H9 (cell line): Measurements from ENCODE around the gene ISM2. TPM values are rescaled to one million over a fixed set of nuclear protein-coding genes. Genes with fewer than 3 reads are reported as not detected.

Experiments
- DNase-seq: peaks from one replicate; pipeline ENCODE4 v3.0.0-alpha.2; 2017
- H2AFZ ChIP-seq: one replicate; pipeline ENCODE4 v1.6.1; 2013; ENCODE audit warnings: mild to moderate bottlenecking, low read length, control low read depth, moderate library complexity
- H2AK5ac ChIP-seq: 2 replicates; pipeline ENCODE4 v1.6.1; 2013; ENCODE audit warnings: low read length, control low read depth, mixed read lengths; ENCODE audit not compliant: insufficient read length
- H2BK120ac ChIP-seq: one replicate; pipeline ENCODE4 v1.6.1; 2013; ENCODE audit warnings: low read depth, mild to moderate bottlenecking, low read length, control low read depth, inconsistent platforms; ENCODE audit not compliant: poor library complexity, severe bottlenecking
- H2BK12ac ChIP-seq: 2 replicates; pipeline ENCODE4 v1.6.1; 2013; ENCODE audit warnings: low read length, control low read depth, mixed read lengths, low read depth; ENCODE audit not compliant: insufficient read length
- H2BK15ac ChIP-seq: 2 replicates; pipeline ENCODE4 v1.6.1; 2013; ENCODE audit warnings: low read depth, low read length, control low read depth
- H2BK20ac ChIP-seq: one replicate; pipeline ENCODE4 v1.6.1; 2013; ENCODE audit warnings: low read depth, mild to moderate bottlenecking, low read length, control low read depth, inconsistent platforms; ENCODE audit not compliant: poor library complexity, severe bottlenecking
- H2BK5ac ChIP-seq: 2 replicates; pipeline ENCODE4 v1.6.1; 2013; ENCODE audit warnings: low read length, control low read depth, mixed read lengths; ENCODE audit not compliant: insufficient read length
- H3K14ac ChIP-seq: 2 replicates; pipeline ENCODE4 v1.6.1; 2013; ENCODE audit warnings: low read length, control low read depth; ENCODE audit not compliant: insufficient read depth
- H3K18ac ChIP-seq: 2 replicates; pipeline ENCODE4 v1.6.1; 2013; ENCODE audit warnings: low read depth, mild to moderate bottlenecking, mixed read lengths, low read length, control low read depth; ENCODE audit not compliant: insufficient read length
- H3K23ac ChIP-seq: 2 replicates; pipeline ENCODE4 v1.6.1; 2013; ENCODE audit warnings: low read length, control low read depth, mixed read lengths, low read depth; ENCODE audit not compliant: insufficient read length
- H3K23me2 ChIP-seq: 2 replicates; pipeline ENCODE4 v1.6.1; 2013; ENCODE audit warnings: low read depth, mild to moderate bottlenecking, mixed read lengths, low read length, control low read depth; ENCODE audit not compliant: insufficient read length, poor library complexity, severe bottlenecking
- H3K27ac ChIP-seq: 2 replicates; pipeline ENCODE4 v1.5.1; 2013; ENCODE audit warnings: low read length, control low read depth, mixed read lengths, low read depth; ENCODE audit not compliant: insufficient read length
- H3K27me3 ChIP-seq: 2 replicates; pipeline ENCODE4 v1.6.1; 2013; ENCODE audit warnings: low read length, control low read depth, inconsistent platforms; ENCODE audit not compliant: insufficient read depth
- H3K4ac ChIP-seq: 2 replicates; pipeline ENCODE4 v1.6.1; 2013; ENCODE audit warnings: low read depth, mild to moderate bottlenecking, control low read depth, inconsistent platforms, low read length, moderate library complexity
- H3K4me1 ChIP-seq: 2 replicates; pipeline ENCODE4 v1.6.1; 2013; ENCODE audit warnings: low read length, control low read depth, inconsistent platforms; ENCODE audit not compliant: insufficient read depth
- H3K4me2 ChIP-seq: 2 replicates; pipeline ENCODE4 v1.6.1; 2013; ENCODE audit warnings: low read length, control low read depth, mixed read lengths; ENCODE audit not compliant: insufficient read length, insufficient read depth
- H3K56ac ChIP-seq: 2 replicates; pipeline ENCODE4 v1.6.1; 2013; ENCODE audit warnings: low read depth, mild to moderate bottlenecking, mixed read lengths, low read length, control low read depth; ENCODE audit not compliant: insufficient read length
- H3K79me1 ChIP-seq: 2 replicates; pipeline ENCODE4 v1.6.1; 2013; ENCODE audit warnings: low read depth, mild to moderate bottlenecking, moderate library complexity, low read length, control low read depth, inconsistent platforms; ENCODE audit not compliant: insufficient read depth, poor library complexity, severe bottlenecking
- H3K79me2 ChIP-seq: 2 replicates; pipeline ENCODE4 v1.6.1; 2013; ENCODE audit warnings: low read length, control low read depth, inconsistent platforms; ENCODE audit not compliant: insufficient read depth
- H3K9ac ChIP-seq: 2 replicates; pipeline ENCODE4 v1.6.1; 2013; ENCODE audit warnings: low read length, control low read depth, mixed read lengths; ENCODE audit not compliant: insufficient read length; ENCODE audit errors: extremely low read depth
- H3K9me3 ChIP-seq: one replicate; pipeline ENCODE4 v1.6.1; 2013; ENCODE audit warnings: low read depth, low read length, inconsistent platforms; ENCODE audit not compliant: control insufficient read depth
- H3T11ph ChIP-seq: one replicate; pipeline ENCODE4 v1.6.1; 2013; ENCODE audit warnings: mild to moderate bottlenecking, low read length, control low read depth, inconsistent platforms
- H4K20me1 ChIP-seq: one replicate; pipeline ENCODE4 v1.6.1; 2013; ENCODE audit not compliant: control insufficient read depth, insufficient read length, insufficient read depth
- H4K5ac ChIP-seq: 2 replicates; pipeline ENCODE4 v1.6.1; 2013; ENCODE audit warnings: low read depth, mild to moderate bottlenecking, mixed read lengths, low read length, control low read depth; ENCODE audit not compliant: insufficient read length
- H4K8ac ChIP-seq: replicated peaks from 2 replicates; pipeline ENCODE4 v1.6.1; 2013; ENCODE audit warnings: low read length, control low read depth, mixed read lengths, low read depth; ENCODE audit not compliant: insufficient read length
- H4K91ac ChIP-seq: 2 replicates; pipeline ENCODE4 v1.6.1; 2013; ENCODE audit warnings: low read depth, mild to moderate bottlenecking, moderate library complexity, mixed read lengths, low read length, control low read depth; ENCODE audit not compliant: insufficient read length
- H3K27ac Mint-ChIP-seq, 3 experiments: 2 replicates in 2 of 3; 3 replicates in 1 of 3; pipeline ENCODE4 v1.8.0; 2020 to 2021; ENCODE audit warnings: mixed read lengths in 3 of 3, mild to moderate bottlenecking in 1 of 3, moderate library complexity in 1 of 3
- H3K27me3 Mint-ChIP-seq: 2 replicates; pipeline ENCODE4 v1.8.0; 2021; ENCODE audit warnings: low read depth, mild to moderate bottlenecking, moderate library complexity, mixed read lengths
- H3K36me3 Mint-ChIP-seq, 3 experiments: 2 replicates in 2 of 3; 3 replicates in 1 of 3; pipeline ENCODE4 v1.8.0; 2020 to 2021; ENCODE audit warnings: low read depth in 3 of 3, mixed read lengths in 3 of 3; ENCODE audit not compliant: insufficient read depth in 1 of 3
- H3K4me1 Mint-ChIP-seq, 2 experiments: 2 replicates each; pipeline ENCODE4 v1.8.0; 2020; ENCODE audit warnings: mixed read lengths in 2 of 2
- H3K4me3 Mint-ChIP-seq, 2 experiments: 2 replicates in 1 of 2; 3 replicates in 1 of 2; pipeline ENCODE4 v1.8.0; 2020 to 2021; ENCODE audit warnings: mild to moderate bottlenecking in 2 of 2, mixed read lengths in 2 of 2, moderate library complexity in 1 of 2
- H3K9me3 Mint-ChIP-seq, 2 experiments: 2 replicates in 1 of 2; 3 replicates in 1 of 2; pipeline ENCODE4 v1.8.0; 2020; ENCODE audit warnings: mild to moderate bottlenecking in 2 of 2, mixed read lengths in 2 of 2, moderate library complexity in 1 of 2
- WGBS: extraction: QIAGEN DNeasy Blood & Tissue Kit; methylation state at CpG from one replicate; pipeline ENCODE4 v1.1.7; 2013; ENCODE audit warnings: missing lambda C conversion rate, low lambda C conversion rate, mixed read lengths; ENCODE audit not compliant: insufficient read length; ENCODE audit errors: extremely low coverage; 5-methylcytosine and 5-hydroxymethylcytosine counted together
- total RNA-seq: library from RNA; stranded (reverse); gene quantifications from 2 replicates; pipeline ENCODE4 v1.2.1, GENCODE V29; 2021
- TF ChIP-seq, protein P1 (sequence below): fragments of 200-600 bp; sonication (generic); conservative IDR thresholded peaks from 3 replicates; pipeline ENCODE4 v1.8.0; 2021; ENCODE audit warnings: antibody characterized with exemption, mild to moderate bottlenecking

Gene ISM2
- total RNA-seq, 1 experiment from 2014 or later = 0.39 TPM

DNA sequence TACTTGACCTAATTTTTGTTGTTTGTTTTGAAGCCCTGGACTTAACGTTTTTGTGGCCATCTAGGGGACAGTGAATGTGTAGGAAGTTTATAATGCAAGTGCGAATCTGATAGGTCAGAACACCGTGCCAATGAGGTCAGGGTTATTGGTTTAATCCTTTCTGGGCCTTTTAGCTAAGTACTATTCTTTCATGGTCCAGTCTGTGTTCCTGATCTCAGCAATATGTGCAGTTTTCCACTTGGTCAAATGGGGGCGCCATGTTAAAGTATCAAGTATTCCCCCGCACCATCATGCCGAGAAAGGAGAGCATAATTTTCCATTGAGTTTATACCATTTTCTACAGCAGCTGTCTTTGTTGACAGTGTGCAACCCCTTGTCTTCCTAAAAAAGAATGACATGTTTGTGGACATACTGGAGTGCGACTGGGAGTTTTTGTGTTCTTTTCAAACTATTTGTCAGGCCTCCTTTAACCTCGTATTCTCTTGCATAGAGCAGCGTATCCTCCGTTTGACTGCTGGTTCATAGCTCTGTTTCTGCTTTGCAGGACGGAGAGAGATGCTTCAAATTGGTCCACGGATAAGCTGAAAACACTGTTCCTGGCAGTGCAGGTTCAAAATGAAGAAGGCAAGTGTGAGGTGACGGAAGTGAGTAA is 39.4 kb downstream of the ISM2 start:
- no peak overlapping the region for H2AK5ac ChIP-seq
- Mint-ChIP-seq H3K4me1 (peaks cover 20 to 22% of the 10 kb centered on the region in 2 experiments), H3K9me3 (no peaks in the 10 kb centered on the region), H3K36me3 (peaks cover 37 to 50% (median 44%) of the 10 kb centered on the region in 3 experiments), H3K27me3 (no peaks in the 10 kb centered on the region), H3K4me3 (peak overlapping the region; percentile 100), H3K27ac (peak overlapping the region in 1 of 3 experiments; percentile 1; a peak in 2 of 7 replicates)
- H3K56ac ChIP-seq = no peak overlapping the region
- no peak overlapping the region for H3K27ac ChIP-seq
- H2AFZ ChIP-seq = no peak overlapping the region
- no peaks in the 10 kb centered on the region for H3K27me3 ChIP-seq
- H3K4me2 ChIP-seq = peak overlapping the region; percentile 89
- H3K9me3 ChIP-seq = no peaks in the 10 kb centered on the region
- no peak overlapping the region for H4K8ac ChIP-seq
- no peak overlapping the region for H2BK20ac ChIP-seq
- H3K79me1 ChIP-seq = peaks cover 7% of the 10 kb centered on the region
- TF ChIP-seq, protein P1, sequence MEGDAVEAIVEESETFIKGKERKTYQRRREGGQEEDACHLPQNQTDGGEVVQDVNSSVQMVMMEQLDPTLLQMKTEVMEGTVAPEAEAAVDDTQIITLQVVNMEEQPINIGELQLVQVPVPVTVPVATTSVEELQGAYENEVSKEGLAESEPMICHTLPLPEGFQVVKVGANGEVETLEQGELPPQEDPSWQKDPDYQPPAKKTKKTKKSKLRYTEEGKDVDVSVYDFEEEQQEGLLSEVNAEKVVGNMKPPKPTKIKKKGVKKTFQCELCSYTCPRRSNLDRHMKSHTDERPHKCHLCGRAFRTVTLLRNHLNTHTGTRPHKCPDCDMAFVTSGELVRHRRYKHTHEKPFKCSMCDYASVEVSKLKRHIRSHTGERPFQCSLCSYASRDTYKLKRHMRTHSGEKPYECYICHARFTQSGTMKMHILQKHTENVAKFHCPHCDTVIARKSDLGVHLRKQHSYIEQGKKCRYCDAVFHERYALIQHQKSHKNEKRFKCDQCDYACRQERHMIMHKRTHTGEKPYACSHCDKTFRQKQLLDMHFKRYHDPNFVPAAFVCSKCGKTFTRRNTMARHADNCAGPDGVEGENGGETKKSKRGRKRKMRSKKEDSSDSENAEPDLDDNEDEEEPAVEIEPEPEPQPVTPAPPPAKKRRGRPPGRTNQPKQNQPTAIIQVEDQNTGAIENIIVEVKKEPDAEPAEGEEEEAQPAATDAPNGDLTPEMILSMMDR = peak; percentile 78
- H3K14ac ChIP-seq = no peak overlapping the region
- no peak overlapping the region for H2BK5ac ChIP-seq
- H3K9ac ChIP-seq = peak overlapping the region; percentile 85
- no peak overlapping the region for H3K4ac ChIP-seq
- H3K23me2 ChIP-seq = peaks cover 4% of the 10 kb centered on the region
- H4K20me1 ChIP-seq = no peaks in the 10 kb centered on the region
- no peak overlapping the region for H2BK15ac ChIP-seq
- no peak overlapping the region for H2BK12ac ChIP-seq
- DNase-seq = peak; percentile 58
- no peak overlapping the region for H3K18ac ChIP-seq
- no peak overlapping the region for H4K91ac ChIP-seq
- no peak overlapping the region for H3K23ac ChIP-seq
- no peak overlapping the region for H3T11ph ChIP-seq
- no peaks in the 10 kb centered on the region; the same call in 1 of the 2 replicates for H3K4me1 ChIP-seq
- no CpG with 5 or more reads among the region's 13 CpGs for WGBS
- peaks cover 13% of the 10 kb centered on the region; the same call in 1 of the 2 replicates for H3K79me2 ChIP-seq
- peak overlapping the region; percentile 34 for H4K5ac ChIP-seq
- H2BK120ac ChIP-seq = no peak overlapping the region
